Cardiac fibroblast (primary cell): ENCODE measurements around the gene SGCA.

Source experiments
- DNase-seq, 2 donors: peaks; one replicate each; pipeline versions ENCODE4 v3.0.0 to v3.0.0-alpha.2; 2010; ENCODE audit warnings: low read depth in 2 of 2
- H3K4me3 ChIP-seq, 2 donors: replicated peaks in 1 of 2; 1 replicate in 1 of 2; 2 replicates in 1 of 2; pipeline ENCODE4 v1.5.1; 2011; ENCODE audit warnings: low read depth in 2 of 2, low read length in 2 of 2, mild to moderate bottlenecking in 2 of 2, moderate library complexity in 1 of 2
- TF ChIP-seq, protein P1 (sequence below): IDR thresholded peaks from one replicate; pipeline ENCODE4 v1.5.1; 2011; ENCODE audit warnings: low read depth, mild to moderate bottlenecking, low read length, inconsistent platforms

The SGCA gene

GRCh38 chr17:50146230-50146926 lies 19.4 kb upstream of the SGCA start:
- TF ChIP-seq, protein P1, sequence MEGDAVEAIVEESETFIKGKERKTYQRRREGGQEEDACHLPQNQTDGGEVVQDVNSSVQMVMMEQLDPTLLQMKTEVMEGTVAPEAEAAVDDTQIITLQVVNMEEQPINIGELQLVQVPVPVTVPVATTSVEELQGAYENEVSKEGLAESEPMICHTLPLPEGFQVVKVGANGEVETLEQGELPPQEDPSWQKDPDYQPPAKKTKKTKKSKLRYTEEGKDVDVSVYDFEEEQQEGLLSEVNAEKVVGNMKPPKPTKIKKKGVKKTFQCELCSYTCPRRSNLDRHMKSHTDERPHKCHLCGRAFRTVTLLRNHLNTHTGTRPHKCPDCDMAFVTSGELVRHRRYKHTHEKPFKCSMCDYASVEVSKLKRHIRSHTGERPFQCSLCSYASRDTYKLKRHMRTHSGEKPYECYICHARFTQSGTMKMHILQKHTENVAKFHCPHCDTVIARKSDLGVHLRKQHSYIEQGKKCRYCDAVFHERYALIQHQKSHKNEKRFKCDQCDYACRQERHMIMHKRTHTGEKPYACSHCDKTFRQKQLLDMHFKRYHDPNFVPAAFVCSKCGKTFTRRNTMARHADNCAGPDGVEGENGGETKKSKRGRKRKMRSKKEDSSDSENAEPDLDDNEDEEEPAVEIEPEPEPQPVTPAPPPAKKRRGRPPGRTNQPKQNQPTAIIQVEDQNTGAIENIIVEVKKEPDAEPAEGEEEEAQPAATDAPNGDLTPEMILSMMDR: no peak
- peak overlapping the region in 1 of 2 donors; percentile 11 for H3K4me3 ChIP-seq

GRCh38 chr17:50146927-50147665 lies 18.7 kb upstream of the SGCA start:
- no peak for DNase-seq
- H3K4me3 ChIP-seq: peak overlapping the region; percentile 82 to 85
- TF ChIP-seq, protein P1: no peak

More at GRCh38 chr17:50146230-50146926, 19.4 kb upstream of the SGCA start:
- no peak for DNase-seq

DNA sequence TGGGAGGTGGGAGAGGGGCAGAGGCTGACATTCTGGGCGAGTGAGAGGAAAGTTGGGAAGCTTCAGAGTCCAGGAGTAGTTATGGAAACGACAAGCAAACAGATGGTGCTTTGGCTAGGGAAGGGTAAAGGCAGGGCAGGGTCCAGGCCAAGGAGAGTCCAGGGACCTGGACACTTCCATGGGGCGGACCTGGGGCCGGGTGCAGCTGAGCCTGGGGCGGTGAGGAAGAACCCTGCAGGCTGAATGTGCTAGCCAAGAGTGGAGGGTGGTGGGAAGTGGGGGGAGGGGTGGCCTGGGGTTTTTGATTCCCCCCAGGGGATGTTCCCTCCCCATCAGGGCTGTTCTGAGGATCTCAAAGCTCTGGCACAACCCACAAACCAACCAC lies 18.0 kb upstream of the SGCA start:
- TF ChIP-seq, protein P1: no peak
- H3K4me3 ChIP-seq: peak overlapping the region; percentile 82 to 85
- peak in 1 of 2 donors; percentile 55 for DNase-seq

GRCh38 chr17:50148226-50149090 lies 17.3 kb upstream of the SGCA start:
- peak overlapping the region; percentile 82 to 85 for H3K4me3 ChIP-seq
- DNase-seq: peak; percentile 37 to 55
- TF ChIP-seq, protein P1: no peak

GRCh38 chr17:50149091-50149416 lies 16.8 kb upstream of the SGCA start:
- DNase-seq: no peak
- peak overlapping the region; percentile 82 to 85 for H3K4me3 ChIP-seq
- TF ChIP-seq, protein P1: no peak

DNA sequence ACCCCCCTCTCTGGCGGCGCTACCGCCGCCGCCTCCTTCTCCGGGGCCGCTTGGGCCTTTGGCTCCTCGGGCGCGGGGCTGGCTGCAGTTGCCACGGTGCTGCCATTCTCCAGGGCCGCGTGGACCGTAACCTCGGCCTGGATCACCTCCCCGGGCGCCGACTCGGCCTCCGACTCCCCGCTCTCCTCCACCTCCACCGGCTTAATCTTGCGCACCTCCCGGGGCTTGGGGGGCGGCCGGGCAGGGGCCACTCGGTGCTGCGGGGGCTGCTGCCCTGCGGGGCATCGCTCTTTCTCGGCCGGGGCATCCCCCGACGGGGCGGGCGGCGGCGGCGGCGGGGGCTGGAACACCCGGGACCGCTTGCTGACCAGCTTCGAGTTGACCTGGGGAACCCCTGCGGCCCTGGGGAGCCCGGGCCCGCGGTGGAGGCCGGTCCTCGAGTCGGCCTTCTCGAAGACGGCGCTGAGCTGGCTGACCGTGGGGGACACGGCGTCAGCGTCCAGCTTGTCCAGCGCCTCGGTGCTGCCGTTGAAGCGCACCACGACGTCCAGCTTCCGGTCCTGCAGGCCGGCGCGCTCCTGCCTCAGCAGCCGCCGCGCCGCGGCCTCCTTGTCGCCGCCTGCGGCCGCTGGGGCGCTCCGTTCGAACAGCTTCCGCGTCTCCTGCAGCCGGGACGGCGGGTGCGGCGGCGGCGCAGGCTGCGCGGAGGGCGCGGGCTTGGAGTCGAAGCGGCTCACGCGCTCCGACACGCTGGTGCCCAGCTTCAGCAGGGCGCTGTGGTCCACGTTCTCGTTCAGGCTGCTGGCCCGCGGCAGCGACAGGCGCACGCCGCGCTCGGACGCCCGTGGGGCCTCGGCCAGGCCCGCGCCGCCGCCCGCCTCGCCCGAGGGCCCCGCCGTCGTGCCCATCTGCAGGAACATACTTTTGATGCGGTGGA lies 16.1 kb upstream of the SGCA start:
- TF ChIP-seq, protein P1: no peak
- peak; percentile 61 to 62 for DNase-seq
- H3K4me3 ChIP-seq: peak overlapping the region; percentile 82 to 85
